Muscle layer of duodenum (tissue), 2 donors: ENCODE results near the gene FAM174A.

Source experiments
- H3K27ac ChIP-seq: one replicate; pipeline ENCODE4 v1.7.0; 2013; ENCODE audit warnings: mild to moderate bottlenecking, low read length
- H3K27me3 ChIP-seq: one replicate; pipeline ENCODE4 v1.7.0; 2013; ENCODE audit warnings: low read depth, mild to moderate bottlenecking, control low read depth, low read length
- H3K36me3 ChIP-seq, 2 donors: one replicate each; pipeline ENCODE4 v1.7.0; 2013; ENCODE audit warnings: low read length in 2 of 2, control low read depth in 1 of 2, mild to moderate bottlenecking in 1 of 2; ENCODE audit not compliant: insufficient read depth in 2 of 2, control insufficient read depth in 1 of 2
- H3K4me1 ChIP-seq, 2 donors: one replicate each; pipeline ENCODE4 v1.7.0; 2013; ENCODE audit warnings: low read length in 2 of 2, mild to moderate bottlenecking in 2 of 2, control low read depth in 1 of 2, moderate library complexity in 1 of 2; ENCODE audit not compliant: insufficient read depth in 2 of 2, control insufficient read depth in 1 of 2
- H3K4me3 ChIP-seq, 2 donors: one replicate each; pipeline ENCODE4 v1.7.0; 2013; ENCODE audit warnings: low read length in 2 of 2, low read depth in 1 of 2, mild to moderate bottlenecking in 1 of 2
- H3K9me3 ChIP-seq, 2 donors: one replicate each; pipeline ENCODE4 v1.7.0; 2013; ENCODE audit warnings: low read length in 2 of 2, control low read depth in 1 of 2, mild to moderate bottlenecking in 1 of 2; ENCODE audit not compliant: control insufficient read depth in 1 of 2
- donor health status: healthy.

Gene FAM174A

GRCh38 chr5:100614308-100614707 lies 79.1 kb downstream of the FAM174A start:
- no peaks in the 10 kb centered on the region for H3K9me3 ChIP-seq
- H3K4me1 ChIP-seq = no peaks in the 10 kb centered on the region
- no peak overlapping the region for H3K4me3 ChIP-seq
- no peaks in the 10 kb centered on the region for H3K27me3 ChIP-seq
- no peak overlapping the region for H3K27ac ChIP-seq
- no peaks in the 10 kb centered on the region for H3K36me3 ChIP-seq

DNA sequence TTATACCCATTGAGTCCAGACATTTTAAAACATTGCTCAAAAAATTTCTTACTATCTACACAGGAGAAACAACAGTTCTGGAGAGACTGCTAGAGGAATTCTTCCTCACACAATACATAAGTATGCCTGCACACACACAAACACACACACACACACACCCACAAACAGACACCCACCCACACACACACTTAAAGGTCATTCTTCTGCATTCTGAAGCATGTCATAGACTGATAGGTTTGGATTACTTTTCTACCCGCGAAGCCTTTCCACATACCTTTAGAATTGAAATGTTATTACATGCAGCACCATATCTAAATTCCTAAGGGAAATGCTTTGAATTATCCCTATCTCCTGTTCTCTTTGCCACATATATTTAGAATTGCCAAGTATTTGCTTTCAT lies 80.2 kb downstream of the FAM174A start:
- Histone ChIP-seq H3K27me3 (no peaks in the 10 kb centered on the region), H3K27ac (no peak overlapping the region), H3K4me1 (no peaks in the 10 kb centered on the region), H3K9me3 (no peaks in the 10 kb centered on the region), H3K36me3 (no peaks in the 10 kb centered on the region), H3K4me3 (no peak overlapping the region)

- Histone ChIP-seq H3K9me3 (no peaks in the 10 kb centered on the region), H3K27me3 (no peaks in the 10 kb centered on the region), H3K4me3 (no peak overlapping the region), H3K36me3 (no peaks in the 10 kb centered on the region), H3K27ac (no peak overlapping the region), H3K4me1 (no peaks in the 10 kb centered on the region)
Measured at GRCh38 chr5:100616291-100616690, 81.1 kb downstream of the FAM174A start.

GRCh38 chr5:100616981-100617380 lies 81.8 kb downstream of the FAM174A start:
- no peaks in the 10 kb centered on the region for H3K36me3 ChIP-seq
- H3K4me3 ChIP-seq = no peak overlapping the region
- no peak overlapping the region for H3K27ac ChIP-seq
- H3K27me3 ChIP-seq = no peaks in the 10 kb centered on the region
- no peaks in the 10 kb centered on the region for H3K4me1 ChIP-seq
- H3K9me3 ChIP-seq = no peaks in the 10 kb centered on the region

DNA sequence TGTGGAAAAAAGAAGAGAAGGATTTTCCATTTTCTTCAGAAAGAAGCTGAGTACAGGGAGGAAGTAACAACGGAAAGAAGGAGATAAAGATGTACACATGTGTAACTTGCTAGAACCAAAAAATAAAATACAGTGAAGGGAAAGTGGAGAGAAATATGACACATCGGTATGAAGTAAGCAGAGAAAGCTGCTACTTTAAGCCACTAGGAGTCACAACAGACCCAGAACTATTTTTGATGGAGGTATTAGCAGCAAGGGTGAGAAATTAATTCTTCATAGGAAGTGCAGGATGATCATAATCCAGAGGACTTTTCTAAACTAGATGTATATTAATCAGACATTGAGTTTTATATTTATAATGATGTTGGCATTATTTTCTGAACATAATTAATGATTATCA lies 88.5 kb downstream of the FAM174A start:
- Histone ChIP-seq H3K9me3 (no peaks in the 10 kb centered on the region), H3K36me3 (no peaks in the 10 kb centered on the region), H3K4me1 (no peaks in the 10 kb centered on the region), H3K4me3 (no peak overlapping the region), H3K27me3 (no peaks in the 10 kb centered on the region), H3K27ac (no peak overlapping the region)

DNA sequence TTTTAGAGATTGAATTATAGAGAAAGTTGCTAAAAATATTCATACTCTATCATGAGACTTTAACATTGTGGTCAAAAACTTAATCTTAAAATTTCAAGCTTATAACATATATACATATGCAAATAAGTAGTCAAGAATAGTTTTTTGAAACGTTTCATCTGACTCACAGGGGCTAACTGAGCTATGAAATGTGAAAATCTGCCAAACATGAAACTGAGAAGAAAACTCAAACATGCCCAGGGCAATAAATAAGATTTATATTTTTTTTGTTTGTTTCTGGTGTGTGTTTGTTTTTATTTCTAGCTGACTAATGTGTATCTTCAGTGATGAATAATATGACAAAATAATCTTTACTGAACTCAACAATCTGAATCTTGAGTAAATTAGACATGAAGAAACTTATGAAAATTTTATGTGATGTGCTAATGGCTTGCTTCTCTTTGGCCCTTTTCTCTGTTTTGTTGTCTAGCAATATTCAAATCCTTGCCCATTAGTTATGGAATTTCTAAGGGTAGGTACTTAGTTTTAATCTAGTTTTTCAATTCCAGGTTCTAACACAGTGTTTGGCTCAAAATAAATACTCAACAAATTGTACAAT lies 99.9 kb downstream of the FAM174A start:
- no peaks in the 10 kb centered on the region for H3K9me3 ChIP-seq
- no peaks in the 10 kb centered on the region for H3K27me3 ChIP-seq
- H3K4me1 ChIP-seq = no peaks in the 10 kb centered on the region
- H3K4me3 ChIP-seq = no peak overlapping the region
- no peaks in the 10 kb centered on the region for H3K36me3 ChIP-seq
- H3K27ac ChIP-seq = no peak overlapping the region
